Measurements from ENCODE around the gene MAPK4.
"Not testable (repeated sequence)": the region's sequence is repeated elsewhere in the genome, so short reads cannot be mapped to it uniquely, and the experiment has no call there.

The MAPK4 gene

GRCh38 chr18:50563376-50563775, 3.5 kb downstream of the MAPK4 start:
- ATAC-seq (ENCODE audit: low read depth) (no peak), DNase-seq (ENCODE audit: low spot score) (no peak)
- Histone ChIP-seq H3K4me1 (ENCODE audit: insufficient read depth, poor library complexity, severe bottlenecking) (no peaks in the 10 kb centered on the region), H3K4me3 (ENCODE audit: severe bottlenecking) (no peak overlapping the region), H3K27me3 (ENCODE audit: insufficient read depth, poor library complexity, severe bottlenecking) (peaks cover 26% of the 10 kb centered on the region), H3K27ac (ENCODE audit: poor library complexity, severe bottlenecking) (no peak overlapping the region), H3K9me3 (ENCODE audit: severe bottlenecking) (no peaks in the 10 kb centered on the region), H3K36me3 (ENCODE audit: low read depth) (no peaks in the 10 kb centered on the region)
- TF ChIP-seq, protein P1, sequence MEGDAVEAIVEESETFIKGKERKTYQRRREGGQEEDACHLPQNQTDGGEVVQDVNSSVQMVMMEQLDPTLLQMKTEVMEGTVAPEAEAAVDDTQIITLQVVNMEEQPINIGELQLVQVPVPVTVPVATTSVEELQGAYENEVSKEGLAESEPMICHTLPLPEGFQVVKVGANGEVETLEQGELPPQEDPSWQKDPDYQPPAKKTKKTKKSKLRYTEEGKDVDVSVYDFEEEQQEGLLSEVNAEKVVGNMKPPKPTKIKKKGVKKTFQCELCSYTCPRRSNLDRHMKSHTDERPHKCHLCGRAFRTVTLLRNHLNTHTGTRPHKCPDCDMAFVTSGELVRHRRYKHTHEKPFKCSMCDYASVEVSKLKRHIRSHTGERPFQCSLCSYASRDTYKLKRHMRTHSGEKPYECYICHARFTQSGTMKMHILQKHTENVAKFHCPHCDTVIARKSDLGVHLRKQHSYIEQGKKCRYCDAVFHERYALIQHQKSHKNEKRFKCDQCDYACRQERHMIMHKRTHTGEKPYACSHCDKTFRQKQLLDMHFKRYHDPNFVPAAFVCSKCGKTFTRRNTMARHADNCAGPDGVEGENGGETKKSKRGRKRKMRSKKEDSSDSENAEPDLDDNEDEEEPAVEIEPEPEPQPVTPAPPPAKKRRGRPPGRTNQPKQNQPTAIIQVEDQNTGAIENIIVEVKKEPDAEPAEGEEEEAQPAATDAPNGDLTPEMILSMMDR (IDR thresholded peaks at IDR 0.05; ENCODE audit: poor library complexity, severe bottlenecking): no peak

DNA sequence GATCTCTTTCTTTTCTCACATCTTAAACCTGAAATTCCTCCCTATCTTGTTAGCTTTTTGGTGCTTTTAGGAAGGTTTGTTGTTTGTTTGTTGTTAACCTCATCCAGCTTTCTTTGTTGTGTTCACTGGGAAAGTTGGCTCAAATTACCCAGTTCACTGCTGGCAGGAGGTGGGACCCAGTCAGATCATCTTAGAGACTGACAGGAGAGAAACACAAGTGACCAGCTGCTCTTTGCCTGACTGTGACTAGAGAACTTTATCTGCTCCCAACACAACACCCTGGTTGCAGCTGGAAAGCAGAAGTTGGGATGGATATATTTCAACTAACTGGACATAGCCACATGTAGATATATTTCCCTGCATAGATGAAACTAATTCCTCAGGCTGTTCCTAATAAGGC, 10.0 kb downstream of the MAPK4 start:
- Histone ChIP-seq H3K27me3 (ENCODE audit: insufficient read depth, poor library complexity, severe bottlenecking) (peaks cover 3% of the 10 kb centered on the region), H3K27ac (ENCODE audit: poor library complexity, severe bottlenecking) (no peak overlapping the region), H3K4me3 (ENCODE audit: severe bottlenecking) (no peak overlapping the region), H3K9me3 (ENCODE audit: severe bottlenecking) (no peaks in the 10 kb centered on the region), H3K4me1 (ENCODE audit: insufficient read depth, poor library complexity, severe bottlenecking) (no peaks in the 10 kb centered on the region), H3K36me3 (ENCODE audit: low read depth) (no peaks in the 10 kb centered on the region)
- TF ChIP-seq, protein P1 (IDR thresholded peaks at IDR 0.05; ENCODE audit: poor library complexity, severe bottlenecking): no peak
- ATAC-seq (ENCODE audit: low read depth): no peak
- no peak for DNase-seq (ENCODE audit: low spot score)

- H3K27ac ChIP-seq (ENCODE audit: poor library complexity, severe bottlenecking): no peak overlapping the region
- H3K4me3 ChIP-seq (ENCODE audit: severe bottlenecking): no peak overlapping the region
- H3K36me3 ChIP-seq (ENCODE audit: low read depth): no peaks in the 10 kb centered on the region
- no peaks in the 10 kb centered on the region for H3K9me3 ChIP-seq (ENCODE audit: severe bottlenecking)
- H3K27me3 ChIP-seq (ENCODE audit: insufficient read depth, poor library complexity, severe bottlenecking): peaks cover 3% of the 10 kb centered on the region
- ATAC-seq (ENCODE audit: low read depth) (no peak), DNase-seq (ENCODE audit: low spot score) (no peak)
- no peaks in the 10 kb centered on the region for H3K4me1 ChIP-seq (ENCODE audit: insufficient read depth, poor library complexity, severe bottlenecking)
- TF ChIP-seq, protein P1 (IDR thresholded peaks at IDR 0.05; ENCODE audit: poor library complexity, severe bottlenecking): no peak
These were observed 11.7 kb downstream of the MAPK4 start for GRCh38 chr18:50571606-50572005.

GRCh38 chr18:50573196-50573595, 13.3 kb downstream of the MAPK4 start:
- H3K36me3 ChIP-seq (ENCODE audit: low read depth); ATAC-seq (ENCODE audit: low read depth): not testable (repeated sequence)

DNA sequence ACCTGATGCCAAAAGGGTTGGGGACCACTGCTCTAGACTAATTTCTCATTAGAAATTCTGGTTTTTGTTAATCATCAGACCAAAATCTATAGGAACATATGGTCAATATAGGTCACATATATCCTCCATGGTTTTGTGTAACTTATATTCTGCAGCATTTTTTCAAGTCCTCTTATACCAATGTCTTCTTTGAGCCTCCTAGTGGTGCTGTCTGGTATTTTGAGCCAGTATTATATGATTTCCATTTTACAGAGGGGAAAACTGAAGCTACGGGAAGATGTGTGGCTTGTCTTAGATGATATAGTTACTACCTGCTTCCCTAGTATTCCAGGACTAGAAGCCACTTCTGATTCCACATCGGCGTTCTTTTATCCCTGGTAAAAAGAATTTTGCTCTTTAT, 13.8 kb downstream of the MAPK4 start:
- Histone ChIP-seq H3K36me3 (ENCODE audit: low read depth) (no peaks in the 10 kb centered on the region), H3K4me3 (ENCODE audit: severe bottlenecking) (no peak overlapping the region), H3K27ac (ENCODE audit: poor library complexity, severe bottlenecking) (no peak overlapping the region), H3K9me3 (ENCODE audit: severe bottlenecking) (no peaks in the 10 kb centered on the region), H3K27me3 (ENCODE audit: insufficient read depth, poor library complexity, severe bottlenecking) (peaks cover 3% of the 10 kb centered on the region), H3K4me1 (ENCODE audit: insufficient read depth, poor library complexity, severe bottlenecking) (no peaks in the 10 kb centered on the region)
- TF ChIP-seq, protein P1 (IDR thresholded peaks at IDR 0.05; ENCODE audit: poor library complexity, severe bottlenecking): no peak
- DNase-seq (ENCODE audit: low spot score): no peak
- ATAC-seq (ENCODE audit: low read depth): no peak

More at GRCh38 chr18:50573196-50573595, 13.3 kb downstream of the MAPK4 start:
- DNase-seq (ENCODE audit: low spot score); H3K4me3 ChIP-seq (ENCODE audit: severe bottlenecking); H3K27me3 ChIP-seq (ENCODE audit: insufficient read depth, poor library complexity, severe bottlenecking); H3K9me3 ChIP-seq (ENCODE audit: severe bottlenecking); H3K4me1 ChIP-seq (ENCODE audit: insufficient read depth, poor library complexity, severe bottlenecking); H3K27ac ChIP-seq (ENCODE audit: poor library complexity, severe bottlenecking): not testable (repeated sequence)

Measured in RWPE2 (cell line).